NCI-H2081 (cell line): ENCODE data around the gene ALG12.
A peak's percentile ranks its signal among the peaks of the same experiment; 100 is the strongest.

Experiments used
- DNase-seq, 2 experiments: peaks; one replicate each; lab custom pipeline; 2025; lab: John Stamatoyannopoulos, UW

ALG12 gene

DNA sequence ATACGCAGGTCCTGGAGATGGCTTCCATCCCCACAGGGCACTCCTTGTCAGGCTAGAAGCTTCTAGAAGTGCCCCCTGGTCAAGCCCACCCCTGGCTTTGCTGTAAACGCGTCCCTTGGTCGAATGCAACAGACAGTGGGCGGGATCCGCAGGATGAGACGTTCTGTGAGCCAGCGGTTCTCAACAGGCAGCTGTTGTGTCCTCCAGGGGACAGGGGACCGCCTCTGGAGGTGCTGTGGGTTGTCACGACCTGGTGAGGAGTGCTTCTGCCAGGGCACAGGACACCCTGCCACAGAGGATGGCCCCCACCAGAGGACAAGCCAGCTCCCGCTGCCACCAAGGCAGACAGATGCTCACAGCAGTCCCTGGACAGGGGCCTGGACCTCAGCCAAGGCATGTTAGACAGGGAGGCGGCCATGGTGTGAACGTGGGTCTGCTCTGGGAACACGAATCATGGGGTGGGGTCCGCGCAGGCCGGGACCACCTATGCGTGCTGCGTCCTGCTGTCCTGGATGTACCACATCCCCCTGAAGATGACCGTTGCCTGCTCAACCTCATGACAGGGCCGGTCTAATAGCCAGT is 11.8 kb upstream of the ALG12 start:
- DNase-seq: no peak

DNA sequence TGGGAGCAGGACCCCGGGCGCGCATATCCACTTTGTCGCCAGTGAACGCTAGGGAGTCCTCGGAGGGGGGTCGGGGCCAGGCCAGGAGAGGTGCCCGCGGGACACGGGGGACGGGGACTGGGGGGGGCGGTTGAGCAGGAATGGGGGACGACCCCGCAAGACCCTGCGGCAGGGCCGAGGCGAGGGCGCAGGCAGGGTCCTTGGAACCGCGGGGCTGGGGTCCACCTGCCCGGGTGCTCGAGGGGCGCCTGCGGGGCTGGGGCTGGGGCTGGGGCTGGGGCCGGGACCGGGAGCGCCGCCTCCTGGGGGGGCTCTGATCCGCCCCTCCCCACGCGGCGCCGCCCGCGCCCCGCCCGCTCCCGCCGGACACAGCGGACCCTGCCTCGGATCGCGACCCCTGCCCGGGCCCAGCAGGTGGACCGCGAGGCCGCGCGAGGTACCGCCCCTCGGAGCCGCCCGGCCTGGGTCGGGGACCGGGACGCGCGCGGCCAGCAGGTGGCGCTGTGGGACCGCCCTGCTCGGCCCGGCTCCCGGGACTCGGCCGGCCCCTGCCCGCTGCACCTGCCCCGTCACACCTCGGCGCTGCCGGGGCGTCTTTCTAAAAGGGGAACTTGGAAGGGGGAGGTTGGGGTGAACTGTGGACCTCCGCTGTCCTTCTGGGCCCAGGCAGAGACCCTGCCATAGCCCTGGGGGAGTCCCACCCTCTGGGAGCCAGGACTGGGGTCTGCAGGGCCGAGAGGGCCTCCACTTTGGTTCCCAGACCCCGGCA is 11.2 kb upstream of the ALG12 start:
- DNase-seq: peak; percentile 22 to 32

DNA sequence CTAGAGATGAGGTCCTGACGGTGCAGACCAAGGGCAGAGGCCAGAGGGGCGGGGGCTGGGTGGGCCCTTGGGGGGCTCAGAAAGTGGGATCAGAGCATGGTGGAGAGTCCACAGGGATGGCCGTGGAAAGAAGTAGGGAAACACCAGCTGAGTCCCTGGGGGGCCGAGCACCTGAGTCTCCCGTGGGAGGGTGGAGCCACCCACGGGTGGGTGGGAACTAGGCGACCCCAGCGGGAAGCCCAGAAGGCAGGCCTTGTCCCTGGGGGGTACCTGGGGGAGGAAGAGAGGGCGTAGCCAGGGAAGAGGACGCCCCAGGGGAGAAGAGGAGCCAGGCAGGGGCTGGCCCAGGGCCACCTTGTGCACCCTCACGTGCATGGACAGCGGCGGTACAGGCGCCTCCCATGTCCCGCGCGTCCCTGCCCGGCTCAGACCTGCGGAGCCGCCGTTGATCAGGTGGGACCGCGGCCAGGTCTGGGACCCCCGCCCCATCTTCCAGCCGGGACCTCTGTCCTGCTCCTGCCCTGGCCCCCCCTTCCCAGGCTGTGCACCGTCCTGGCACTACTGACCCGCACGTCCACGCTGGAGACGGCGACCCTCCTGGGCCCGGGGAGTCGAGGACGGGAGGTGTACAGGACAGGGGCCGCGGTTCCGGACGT is 10.4 kb upstream of the ALG12 start:
- DNase-seq: no peak

DNA sequence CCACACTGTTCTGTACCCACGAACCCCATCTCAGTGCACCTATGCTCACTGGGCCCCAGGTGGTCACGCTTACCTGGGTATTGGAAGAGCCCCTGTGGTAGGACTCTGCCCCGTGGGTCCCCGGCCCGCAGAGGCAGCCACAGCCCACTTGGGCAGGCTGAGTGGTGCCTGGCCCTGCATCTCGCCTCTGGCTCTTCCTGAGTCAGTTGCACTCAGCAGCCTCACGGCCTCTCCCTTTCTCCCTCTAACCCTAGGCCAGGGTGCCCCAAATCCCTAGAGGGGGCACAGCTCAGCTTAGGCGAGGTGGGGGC is 9.9 kb upstream of the ALG12 start:
- no peak for DNase-seq

DNA sequence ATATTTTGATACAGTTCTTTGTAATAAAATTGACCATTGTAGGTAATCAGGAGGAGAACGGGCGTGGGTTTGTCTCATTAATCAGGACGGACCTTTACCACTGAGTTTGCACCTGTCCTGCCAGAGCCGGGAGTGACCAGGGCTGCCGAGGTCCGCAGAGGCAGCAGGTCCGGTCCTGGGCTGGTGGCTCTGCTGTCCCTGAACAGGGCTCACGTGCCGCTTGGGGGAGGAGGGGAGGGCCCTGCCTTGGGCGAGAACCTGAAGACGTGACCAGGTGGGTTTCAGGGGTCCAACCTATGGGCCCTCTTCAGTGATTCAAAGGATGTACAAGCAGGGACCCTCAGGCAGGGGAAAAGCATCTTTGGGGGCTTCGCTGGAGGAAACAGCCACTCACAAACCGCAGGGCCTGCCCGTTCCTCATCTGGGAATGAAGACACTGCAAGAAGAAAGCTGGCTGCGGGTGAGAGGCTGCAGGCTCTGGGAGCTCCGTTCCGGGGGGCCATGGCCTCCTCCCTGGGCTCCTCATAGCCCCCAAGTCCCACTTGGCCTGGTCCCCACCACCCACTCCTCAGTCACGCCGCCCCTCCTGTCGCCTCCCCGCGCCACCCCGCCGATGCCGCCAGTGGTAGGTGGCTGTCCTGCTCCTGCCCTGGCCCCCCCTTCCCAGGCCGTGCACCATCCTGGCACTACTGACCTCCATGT is 9.4 kb upstream of the ALG12 start:
- no peak for DNase-seq

DNA sequence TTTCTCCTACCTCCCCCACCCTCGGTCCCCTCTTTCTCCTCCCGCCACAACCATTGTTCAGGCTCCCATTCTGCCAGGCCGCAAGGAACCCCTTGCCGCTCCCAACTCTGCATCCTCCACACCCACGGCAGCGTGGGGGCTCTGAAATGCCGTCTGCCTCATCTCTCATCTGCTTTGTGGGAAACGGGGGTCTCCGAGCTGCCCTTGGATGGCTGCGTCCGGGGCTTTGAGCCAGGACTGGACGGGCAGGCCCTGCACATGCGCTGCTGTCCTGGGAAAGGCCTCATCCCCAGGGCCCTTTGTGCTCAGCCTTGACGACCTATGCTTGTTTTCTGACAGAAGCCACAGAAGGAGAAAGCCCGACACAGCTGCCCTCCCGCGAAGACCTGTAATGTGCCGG is 8.7 kb upstream of the ALG12 start:
- no peak for DNase-seq

DNA sequence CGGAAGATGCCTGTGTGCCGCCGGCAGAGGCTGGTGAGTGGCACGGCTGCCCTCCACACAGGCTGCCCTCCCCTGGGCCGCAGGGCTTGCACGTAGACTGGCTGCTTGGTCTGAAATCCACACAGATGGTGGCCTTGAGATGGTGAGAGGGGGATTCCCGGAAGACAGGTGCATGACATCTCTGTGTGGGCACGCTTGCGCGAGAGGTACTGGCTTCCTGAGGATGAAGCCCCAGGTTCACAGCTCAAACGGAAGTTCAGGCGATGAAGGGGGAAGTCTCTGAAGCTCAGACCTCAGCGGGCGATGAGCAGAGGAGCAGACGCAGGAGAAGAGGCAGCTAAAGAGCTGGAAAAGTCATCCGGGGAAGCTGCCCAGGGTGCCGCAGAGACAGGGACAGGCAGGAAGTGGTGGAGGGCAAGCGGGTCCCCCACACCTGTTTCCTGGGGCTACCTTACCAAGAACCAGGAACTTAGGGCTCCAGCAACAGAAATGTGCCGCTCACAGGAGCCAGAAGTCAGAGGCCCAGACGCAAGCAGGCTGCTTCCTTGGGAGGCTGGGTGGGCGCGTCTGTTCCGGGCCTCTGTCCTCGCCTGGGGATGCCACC is 7.4 kb upstream of the ALG12 start:
- no peak for DNase-seq

DNA sequence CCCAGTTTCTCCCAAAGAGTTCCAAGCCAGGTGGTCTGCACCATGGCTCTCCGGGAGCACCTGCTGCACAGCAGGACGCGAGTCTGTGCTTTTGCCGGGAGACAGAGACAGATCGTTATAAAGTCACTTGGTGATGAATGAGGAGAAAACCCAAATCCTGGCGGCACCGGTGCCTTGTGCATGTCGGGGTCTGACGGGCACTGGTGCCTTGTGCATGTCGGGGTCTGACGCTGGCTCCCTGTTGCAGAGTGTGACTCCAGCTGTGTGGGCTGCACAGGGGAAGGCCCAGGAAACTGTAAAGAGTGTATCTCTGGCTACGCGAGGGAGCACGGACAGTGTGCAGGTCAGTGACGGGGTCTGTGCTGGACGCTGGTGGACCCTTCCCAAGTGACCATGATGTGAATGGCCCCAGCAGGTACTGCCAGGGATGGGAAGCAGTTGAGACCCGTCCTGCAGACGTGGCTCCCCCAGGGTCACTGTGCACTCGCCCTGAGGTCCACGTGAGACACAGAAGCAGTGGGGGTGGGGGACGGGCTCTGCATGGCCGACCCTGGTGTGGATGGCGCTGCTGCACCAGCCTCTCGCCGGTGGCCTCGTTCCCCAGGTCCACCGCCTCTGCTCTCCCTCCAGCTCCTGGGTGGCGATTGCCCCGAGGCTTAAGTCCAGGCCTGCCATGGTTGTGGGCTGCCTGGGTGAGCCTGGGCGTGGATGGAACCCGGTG is 6.0 kb upstream of the ALG12 start:
- no peak for DNase-seq

DNA sequence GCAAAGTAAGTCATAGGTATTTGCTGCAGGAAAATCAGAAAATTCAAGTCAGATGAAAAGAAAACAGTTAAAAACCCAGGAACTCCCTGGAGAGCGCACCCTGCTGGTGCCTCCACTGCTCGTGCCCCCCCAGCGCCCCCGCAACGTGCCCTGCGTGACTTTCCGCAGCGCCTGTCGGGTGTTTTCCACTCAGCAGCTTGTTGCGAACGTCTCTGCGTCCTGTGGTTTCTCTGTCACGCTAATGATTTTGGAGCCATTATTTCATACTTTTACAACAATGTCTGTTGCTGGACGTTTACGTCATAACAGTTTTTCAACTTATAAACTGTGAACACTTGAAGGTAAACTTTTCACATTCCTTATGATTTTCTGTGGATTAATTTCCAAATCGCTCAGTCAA is 5.2 kb upstream of the ALG12 start:
- DNase-seq: no peak

DNA sequence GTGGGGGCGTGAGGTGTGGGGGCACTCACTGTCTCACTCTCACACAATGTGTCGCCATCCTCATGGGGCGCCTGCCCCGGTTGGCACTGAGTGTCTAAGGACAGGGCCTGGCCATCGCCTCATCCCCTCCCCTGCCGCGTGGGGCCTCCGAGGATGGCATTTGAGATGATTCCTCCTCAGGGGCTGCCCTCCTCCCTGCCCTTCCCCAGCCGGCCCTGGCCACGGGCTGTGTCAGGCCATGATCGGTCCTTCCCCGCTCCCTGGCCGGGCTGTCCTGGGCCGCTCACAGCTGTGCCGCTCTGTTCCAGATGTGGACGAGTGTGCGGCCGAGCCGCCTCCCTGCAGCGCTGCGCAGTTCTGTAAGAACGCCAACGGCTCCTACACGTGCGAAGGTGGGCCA is 4.7 kb upstream of the ALG12 start:
- DNase-seq: no peak

DNA sequence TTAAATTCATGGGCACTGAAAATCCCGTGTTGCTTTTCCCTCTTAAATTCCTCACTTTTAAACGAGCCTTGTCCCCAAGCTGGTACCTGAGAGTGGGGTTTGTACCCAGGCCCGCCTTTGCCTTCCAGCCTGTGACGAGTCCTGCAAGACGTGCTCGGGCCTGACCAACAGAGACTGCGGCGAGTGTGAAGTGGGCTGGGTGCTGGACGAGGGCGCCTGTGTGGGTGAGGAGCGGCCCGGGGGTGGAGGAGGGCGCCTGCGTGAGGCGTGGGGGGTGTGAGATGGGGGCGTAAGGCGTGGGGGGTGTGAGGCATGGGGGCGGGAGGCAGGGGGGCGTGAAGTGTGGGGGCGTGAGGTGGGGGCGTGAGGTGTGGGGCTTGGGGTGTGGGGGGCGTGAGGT is 4.2 kb upstream of the ALG12 start:
- DNase-seq: no peak

DNA sequence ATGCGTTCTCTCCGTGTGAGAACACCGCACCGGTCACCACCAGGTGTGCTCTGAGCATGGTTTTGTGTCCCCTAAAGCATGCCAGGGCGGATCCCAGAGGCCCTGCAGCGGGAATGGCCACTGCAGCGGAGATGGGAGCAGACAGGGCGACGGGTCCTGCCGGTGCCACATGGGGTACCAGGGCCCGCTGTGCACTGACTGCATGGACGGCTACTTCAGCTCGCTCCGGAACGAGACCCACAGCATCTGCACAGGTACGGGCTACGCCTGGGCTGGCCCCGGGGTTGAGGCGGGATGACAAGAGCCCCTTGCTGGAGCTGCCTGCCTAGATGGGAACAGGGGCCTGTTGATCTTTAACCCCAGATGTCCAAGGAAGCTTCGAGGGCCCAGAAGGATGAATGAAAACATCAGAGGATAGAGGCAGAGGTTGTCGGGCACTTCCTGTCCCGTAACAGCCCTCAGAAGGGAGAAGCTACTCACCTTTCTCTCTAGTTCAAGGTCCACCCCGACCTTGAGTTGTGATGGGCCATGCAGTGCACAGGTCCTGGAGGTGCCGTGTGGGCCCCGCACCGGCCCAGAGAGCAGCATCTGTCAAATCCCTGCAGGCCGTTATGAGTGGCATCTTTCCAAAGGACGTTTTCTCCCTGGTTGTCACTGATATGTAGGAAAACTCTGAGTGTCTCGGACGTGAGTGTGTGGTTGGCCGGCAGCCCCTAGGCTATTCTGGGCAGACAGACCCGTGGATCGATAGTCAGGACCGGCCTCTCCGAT is 3.5 kb upstream of the ALG12 start:
- DNase-seq: no peak

DNA sequence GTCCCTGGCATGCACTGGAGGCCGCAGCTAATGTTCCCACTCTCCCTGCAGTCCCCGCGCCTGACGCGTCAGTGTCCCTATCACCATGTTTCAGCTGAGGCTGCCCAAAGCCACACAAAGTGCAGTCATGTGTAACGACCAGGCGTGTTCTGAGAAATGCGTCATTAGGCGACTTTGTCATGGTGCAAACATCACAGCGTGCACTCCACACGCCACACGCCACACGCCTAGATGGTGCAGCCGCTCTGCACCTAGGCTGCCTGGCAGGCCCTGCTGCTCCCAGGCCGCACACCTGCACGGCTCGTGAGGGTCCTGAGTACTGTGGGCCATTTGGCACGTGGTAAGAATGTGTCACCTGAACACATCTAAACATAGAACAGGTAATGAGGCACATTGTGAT is 2.6 kb upstream of the ALG12 start:
- no peak for DNase-seq

DNA sequence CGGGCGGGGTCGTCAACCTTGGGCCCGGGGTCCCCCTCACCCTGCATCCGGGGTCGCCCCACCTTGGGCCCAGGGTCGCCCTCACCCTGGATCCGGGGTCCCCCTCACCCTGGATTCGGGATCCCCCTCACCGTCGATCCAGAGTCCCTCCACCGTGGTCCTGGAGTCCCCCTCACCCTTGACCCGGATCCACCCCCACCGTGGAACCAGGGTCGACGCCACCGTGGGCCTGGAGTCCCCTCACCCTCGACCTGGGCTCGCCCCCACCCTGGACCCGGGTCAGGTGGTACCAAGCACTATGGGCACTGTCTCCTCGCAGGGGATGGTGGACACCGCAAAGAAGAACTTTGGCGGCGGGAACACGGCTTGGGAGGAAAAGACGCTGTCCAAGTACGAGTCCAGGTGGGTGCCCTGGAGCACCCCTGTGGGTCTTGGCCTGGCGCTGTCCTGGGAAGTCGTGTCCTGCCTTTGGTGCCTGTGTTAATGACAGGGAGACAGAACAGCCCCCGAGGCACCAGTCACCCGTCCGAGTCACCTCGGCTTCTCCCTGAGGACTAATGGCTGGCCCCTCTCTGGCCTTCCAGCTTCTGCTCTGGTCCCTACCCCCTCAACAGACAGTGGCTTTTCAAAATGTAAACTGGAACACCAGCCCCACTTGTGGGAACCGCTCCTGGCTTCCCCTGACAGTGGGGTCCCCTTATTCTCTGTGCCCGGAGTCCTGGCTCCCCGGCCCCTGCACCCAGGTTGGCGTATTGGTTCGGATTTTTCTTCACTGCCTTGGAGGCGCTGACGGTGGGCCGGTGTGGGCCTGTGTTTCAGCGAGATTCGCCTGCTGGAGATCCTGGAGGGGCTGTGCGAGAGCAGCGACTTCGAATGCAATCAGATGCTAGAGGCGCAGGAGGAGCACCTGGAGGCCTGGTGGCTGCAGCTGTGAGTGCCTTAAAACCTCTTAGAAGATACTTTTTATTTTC is 958 bp upstream of the ALG12 start:
- DNase-seq: no peak

DNA sequence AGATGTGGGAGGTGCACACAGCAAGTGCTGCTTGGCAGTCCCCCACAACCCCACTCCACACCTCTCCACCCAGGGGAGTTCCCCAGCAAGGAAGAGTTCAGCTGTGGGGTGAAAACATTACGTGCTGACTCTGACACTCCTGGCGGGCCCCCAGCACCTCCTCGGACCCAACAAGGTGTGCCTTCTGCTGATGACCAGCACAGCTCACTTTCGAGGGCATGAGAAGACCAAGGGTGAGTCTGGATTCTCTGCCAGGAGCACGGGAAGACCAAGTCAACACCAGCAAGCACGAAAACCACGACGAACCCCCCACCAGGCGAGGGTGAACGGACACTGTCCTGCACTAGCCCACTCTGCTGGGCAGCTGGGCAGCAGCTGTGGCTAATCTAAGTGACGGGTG is 1.4 kb downstream of the ALG12 start:
- DNase-seq: no peak

DNA sequence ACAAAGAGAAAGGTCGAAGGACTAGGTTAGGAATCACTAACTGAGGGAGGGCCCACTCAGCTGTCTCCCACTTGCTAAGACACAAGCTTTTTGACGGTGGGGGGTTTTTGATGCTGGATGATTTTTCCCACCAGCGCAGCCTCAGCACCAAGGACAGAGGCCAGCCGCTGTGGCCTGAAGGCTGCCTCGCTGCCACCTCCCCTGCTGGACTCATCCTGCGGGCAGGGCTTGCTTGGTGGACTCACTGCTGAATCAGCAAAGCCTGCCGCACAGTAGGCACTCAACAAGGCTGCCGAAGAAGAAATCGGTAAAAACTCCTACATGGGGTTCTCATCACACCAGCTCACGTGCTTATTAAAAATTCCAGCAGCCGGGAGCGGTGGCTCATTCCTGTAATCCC is 2.6 kb downstream of the ALG12 start:
- DNase-seq: no peak

DNA sequence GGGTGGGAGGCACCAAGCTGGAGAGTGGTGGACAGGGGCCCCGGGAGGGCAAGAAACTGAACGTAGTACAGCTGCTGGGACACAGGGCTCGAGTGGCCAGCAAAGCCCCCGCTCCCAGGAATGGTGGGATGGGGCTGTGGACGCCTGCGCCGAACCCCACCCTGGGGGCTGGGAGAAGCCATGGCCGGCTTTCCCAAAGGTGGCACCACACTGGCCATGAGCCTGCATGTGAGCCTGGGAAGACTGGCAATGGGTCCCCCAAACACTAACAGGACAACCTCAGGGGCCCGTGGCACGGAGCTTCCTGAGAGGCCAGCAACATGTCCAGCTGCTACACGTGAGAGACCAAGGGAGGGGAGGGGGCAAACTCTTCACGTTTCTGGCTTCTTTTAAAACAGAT is 4.0 kb downstream of the ALG12 start:
- no peak for DNase-seq

DNA sequence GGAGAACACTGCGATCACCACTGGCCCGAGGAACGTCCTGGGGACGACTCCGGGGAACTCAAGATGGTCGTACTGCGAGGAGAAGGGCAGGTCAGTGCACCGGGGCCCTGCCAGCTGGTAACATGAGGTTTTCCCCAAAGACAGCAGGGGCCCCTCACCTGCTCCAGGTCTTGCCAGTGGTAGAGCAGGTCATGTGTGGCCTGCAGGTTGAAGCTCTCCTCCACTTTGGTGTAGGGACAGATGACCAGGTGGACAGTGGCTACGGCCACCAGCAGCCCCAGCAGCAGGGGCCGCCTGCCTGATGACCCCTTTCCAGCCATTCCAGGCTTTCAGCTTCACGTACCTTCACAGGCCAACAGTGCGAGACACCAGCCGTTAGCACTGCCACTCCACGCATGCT is 4.8 kb downstream of the ALG12 start:
- DNase-seq: no peak

DNA sequence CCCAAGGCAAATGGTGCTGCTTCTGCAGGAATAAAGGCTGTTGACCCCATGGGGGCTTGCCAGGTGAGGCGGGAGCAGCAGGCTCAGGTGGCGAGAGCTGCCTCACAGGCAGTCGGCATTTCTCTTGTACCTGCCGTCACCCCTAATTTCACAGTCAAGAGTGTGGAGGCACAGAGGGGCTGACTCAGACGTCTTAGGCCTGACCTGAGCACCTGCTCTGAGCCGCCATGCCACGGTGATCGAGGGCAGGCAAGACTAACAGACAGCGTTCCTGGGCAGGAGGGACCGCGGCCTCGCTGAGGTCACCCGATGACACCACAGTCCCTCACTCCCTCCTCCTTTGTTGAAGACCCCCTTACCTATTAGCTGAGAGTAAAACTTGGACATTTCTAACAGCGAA is 5.2 kb downstream of the ALG12 start:
- DNase-seq: no peak
